Embryonic facial prominence (tissue), 1 donor: ENCODE results near the gene TFAP2A.

Source experiments
- DNase-seq: peaks from one replicate; pipeline ENCODE4 v3.0.0-alpha.2; 2016; ENCODE audit errors: extremely low spot score

The TFAP2A gene

DNA sequence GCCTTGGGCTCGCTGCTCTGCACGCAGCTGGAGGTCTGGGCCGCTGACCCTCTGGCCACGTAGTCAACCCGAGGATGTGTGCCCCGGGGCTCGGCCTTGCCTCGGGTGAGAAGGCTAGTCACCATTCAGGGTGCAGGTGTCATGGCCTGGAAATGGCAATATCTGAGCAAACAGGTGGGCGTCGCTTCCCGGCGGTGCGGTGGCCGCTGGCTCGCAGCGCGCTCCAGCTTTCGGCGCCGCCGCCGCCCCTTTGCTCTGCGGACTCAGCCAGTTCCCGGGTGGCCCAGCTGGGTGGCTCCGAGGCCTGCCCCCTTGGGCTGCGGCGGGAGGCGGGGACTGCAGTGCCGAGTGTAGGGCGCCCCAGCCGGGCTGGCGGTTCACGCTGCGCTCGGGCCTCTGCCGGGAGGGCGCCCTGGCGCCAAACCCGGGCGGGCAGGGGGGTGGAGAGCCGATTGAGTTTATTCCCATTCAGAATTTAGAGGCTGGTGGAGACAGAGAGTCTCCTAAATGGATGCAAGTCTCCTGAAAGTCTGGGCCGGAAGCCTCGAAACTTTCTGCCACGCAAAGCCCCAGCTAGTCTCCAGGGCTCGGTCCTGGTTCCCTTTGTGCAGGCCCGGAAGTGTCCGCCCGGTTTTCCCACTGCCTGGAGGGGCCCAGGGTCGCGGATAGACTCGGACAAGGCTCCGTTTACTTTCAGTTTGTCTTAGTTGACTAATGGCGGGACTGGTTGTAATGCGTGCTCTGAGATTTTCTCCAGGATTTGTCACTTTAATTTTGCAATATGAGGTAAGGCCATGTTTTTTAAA is 11.3 kb upstream of the TFAP2A start:
- DNase-seq = no peak

GRCh38 chr6:10425176-10425974 is 10.5 kb upstream of the TFAP2A start:
- no peak for DNase-seq

GRCh38 chr6:10424040-10424439 is 9.2 kb upstream of the TFAP2A start:
- DNase-seq = no peak

DNA sequence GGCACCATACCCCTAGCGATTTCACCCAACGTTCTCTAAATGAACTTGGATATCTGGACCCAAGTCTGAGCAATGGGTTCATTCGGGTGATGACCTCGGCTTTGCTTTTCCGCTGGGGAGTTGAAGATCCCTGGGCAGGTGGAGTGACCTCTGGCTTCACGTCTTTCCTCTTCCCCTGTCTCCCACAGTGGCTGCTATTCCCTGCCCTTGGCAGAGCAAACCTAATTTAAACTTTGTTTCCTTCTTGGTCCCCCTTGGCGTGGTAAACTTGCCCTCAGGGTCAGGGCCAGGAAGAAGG is 7.8 kb upstream of the TFAP2A start:
- no peak for DNase-seq

GRCh38 chr6:10421921-10422736 is 7.3 kb upstream of the TFAP2A start:
- DNase-seq = no peak

DNA sequence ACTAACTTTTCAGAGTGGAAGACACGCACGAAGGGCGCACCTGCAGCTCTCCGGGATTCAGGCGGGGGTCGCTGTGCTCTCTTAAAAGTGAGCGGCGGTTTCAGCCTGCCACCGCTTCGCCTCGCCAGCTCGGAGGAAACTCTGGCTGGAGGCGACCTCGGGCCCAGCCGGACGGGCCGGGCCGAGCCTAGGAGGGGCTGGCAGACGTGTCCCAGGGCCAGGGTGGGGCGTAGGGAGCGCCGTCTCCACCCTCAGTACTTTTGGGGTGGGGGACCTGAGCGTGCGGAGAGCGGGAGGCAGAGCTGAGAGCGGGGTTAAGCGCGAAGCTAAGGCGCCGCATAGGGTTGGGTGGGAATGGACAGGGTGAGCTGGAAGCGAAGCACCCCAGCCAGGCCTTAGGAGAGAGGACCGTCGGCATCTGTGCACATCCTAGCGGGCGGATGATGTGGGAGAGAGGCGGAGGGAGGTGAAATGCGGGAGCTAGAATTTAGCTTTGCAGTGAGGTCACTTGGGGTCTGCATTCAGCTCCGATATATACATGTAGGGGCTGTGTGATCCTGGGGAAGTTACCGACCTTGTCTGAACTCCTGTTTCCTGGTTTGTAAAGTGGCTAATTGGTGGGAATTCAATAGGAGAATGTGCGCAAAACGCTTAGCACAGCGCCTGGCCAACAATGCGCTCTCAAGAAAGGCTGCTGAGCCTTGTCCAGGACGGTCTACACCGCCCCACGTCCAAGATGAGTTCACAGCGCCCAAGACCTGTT is 6.5 kb upstream of the TFAP2A start:
- no peak for DNase-seq

- no peak for DNase-seq
Observed at GRCh38 chr6:10420546-10421157, 5.8 kb upstream of the TFAP2A start.

- DNase-seq = no peak
Observed at GRCh38 chr6:10419749-10420545, 5.1 kb upstream of the TFAP2A start.

DNA sequence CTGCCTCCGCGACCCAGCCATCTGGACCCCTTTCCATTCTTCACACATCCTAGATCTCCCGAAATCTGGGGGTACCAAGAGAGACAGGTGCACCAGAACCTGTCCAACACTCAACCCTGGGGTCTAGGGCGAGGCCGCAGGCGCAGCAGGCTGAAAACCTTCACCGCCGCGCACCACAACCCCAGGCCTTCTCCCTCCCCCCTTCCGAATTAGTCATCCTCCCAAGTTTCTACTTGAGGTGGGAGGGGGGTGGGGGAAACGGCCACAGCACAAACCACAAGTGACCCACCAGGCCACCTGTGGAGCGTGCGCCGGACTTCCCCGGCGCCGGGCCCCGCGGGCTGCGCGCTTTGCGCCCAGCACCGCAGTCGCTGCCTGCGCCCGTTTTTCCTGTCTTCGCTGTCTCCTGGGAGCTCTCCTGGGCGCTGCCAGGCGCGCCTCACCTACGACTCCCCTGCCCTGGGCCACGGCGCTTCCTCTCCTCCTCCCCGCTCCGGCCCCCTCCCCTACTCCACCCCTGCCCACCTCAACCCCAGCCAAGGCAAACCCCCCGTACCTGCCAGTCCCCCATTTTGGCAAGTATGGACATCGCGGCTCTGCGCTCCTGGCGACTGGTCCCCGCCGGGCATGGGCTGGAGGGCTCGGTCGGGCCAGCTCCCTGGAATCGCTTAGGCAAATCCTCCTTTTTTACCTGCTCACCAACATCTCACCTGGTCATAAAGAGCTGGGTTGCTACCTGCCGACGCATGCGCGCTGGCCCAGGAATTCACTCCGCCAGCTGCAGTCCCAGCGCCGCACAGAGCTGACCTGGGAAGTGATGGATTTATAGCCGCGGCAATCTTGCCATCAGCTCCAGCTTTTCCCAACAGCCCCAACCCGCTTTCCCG is 4.2 kb upstream of the TFAP2A start:
- no peak for DNase-seq

- no peak for DNase-seq
Observed at GRCh38 chr6:10418361-10418861, 3.5 kb upstream of the TFAP2A start.

DNA sequence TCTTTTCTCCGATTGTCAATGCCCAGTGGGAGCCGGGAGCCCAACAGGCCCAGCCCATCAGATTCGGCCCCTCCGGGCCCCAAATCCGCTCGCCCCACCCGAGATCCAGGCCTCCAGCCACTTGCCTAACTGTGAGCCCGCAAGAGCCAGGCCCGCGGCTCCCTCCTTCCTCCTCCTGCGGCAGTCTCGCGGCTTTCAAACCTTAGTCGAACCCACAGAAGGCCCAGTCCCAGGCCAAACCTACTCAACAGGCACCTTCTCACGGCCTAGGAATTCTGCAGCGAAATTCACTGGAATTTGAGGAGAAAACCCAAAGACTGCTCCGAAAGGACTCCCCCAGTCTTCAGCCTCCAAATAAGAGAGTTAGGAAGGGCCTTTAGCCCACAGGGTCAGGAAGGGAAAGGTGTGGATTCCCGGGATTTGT is 2.8 kb upstream of the TFAP2A start:
- no peak for DNase-seq

DNA sequence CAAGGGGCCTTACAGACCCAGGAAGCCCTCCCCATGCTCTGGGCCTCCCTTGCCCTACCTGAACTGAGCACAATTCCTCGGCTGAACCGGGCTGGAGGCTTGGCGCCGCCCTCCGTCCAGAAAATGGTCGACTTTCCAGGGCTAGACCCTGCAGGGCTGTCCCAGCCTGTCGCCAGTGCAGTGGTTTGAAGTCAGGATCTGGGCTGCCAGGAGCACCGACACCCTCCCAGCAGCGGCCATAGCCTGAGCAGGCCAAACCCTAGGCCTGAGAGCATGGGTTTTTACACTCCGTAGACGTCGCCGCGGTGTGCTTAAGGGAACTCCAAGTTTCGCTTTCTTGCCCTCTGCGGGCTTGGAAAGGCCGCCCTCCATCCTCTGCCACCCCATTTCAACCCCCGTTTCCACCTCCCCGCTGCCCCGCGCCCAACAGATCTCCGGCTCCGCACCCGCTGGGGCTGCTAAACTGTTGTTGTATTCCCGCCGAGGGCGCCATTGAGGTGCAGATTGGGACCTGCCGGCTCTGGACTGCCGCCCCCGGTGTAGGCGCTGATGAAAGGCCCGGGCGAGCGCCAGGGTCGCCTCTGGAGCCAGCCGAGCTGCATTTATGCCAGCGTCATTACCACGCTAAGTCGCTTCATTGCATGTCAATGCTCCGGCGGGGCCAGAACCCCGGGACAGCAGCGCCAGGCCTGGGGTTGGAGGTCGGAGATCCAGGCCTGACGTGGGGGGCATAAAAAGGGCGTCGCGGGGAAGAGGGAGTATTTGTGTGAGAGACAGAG is 2.2 kb upstream of the TFAP2A start:
- DNase-seq = no peak

DNA sequence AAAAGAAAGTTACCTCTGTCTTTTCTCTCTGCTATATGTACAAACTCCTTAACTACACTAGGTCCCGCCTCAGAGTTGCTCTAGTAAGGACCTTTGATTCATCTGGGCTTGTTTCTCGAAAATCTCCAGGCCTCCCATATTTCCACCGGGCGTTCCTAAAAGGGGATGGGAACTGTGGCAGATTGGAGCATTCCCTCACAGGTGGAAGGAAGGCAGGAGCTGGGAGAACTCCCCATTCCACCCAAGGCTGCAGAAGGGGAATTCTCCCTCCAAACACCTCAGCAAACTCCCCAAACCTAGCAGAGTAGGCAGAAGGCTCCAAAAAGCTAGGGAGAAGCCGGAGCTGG is 1.6 kb upstream of the TFAP2A start:
- no peak for DNase-seq

DNA sequence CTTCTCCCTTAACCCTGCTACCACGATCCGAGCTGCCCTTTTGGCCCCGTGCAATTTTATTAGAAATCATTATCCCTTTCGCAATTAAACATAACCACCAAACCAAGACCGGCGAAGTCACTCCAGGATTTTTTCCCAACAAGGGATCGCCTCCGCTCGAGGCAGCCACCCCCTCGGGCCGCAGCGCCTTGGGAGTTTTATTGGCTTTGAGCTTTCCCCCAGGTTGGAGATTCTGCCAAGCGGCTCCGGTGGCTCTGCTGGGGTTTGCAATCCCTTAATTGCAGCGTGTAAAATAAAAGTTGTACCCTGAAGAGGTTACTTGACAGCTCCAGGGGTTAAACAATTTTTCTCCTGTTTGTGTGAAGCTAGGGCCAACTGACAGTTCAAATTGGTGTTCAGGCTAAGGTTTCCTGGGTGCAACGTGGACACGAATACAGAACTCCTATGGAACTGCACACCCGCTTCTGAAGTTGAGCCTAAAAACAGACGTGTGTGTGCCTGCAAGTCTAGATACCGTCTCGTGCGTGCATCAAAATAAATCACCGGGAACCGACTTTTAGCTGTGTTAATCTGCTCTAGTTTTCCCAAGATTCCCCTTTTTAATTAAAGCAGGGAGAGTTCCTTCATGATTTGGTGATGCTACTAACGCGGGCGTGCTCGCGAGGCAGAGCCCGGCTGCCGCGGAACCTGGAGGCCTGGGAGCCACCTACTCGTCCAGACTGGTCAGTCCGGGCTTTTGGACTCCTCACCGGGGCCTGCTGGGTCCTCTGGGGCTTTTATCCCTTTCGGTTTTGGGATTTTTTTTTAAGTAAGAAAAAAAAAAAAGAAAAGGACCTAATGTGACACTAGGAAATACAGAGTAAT is 975 bp upstream of the TFAP2A start:
- DNase-seq = no peak

GRCh38 chr6:10413850-10414738 is 780 bp downstream of the TFAP2A start:
- no peak for DNase-seq

GRCh38 chr6:10413262-10413849 is 1.5 kb downstream of the TFAP2A start:
- DNase-seq = no peak
